HG03095 (cell line): ENCODE measurements around the gene CEP83.
"Not testable (repeated sequence)": the region's sequence is repeated elsewhere in the genome, so short reads cannot be mapped to it uniquely, and the experiment has no call there.

Source experiments
- ATAC-seq: cut with Tn5 transposase; IDR thresholded peaks from one replicate; pipeline ENCODE4 v1.9.1; 2021; ENCODE audit warnings: moderate library complexity; ENCODE audit not compliant: unreplicated experiment

Gene CEP83

GRCh38 chr12:94433744-94434143 is 25.9 kb downstream of the CEP83 start:
- no peak for ATAC-seq

GRCh38 chr12:94430304-94430703 is 29.4 kb downstream of the CEP83 start:
- no peak for ATAC-seq

GRCh38 chr12:94429633-94430032 is 30.0 kb downstream of the CEP83 start:
- ATAC-seq = no peak

GRCh38 chr12:94429191-94429590 is 30.5 kb downstream of the CEP83 start:
- ATAC-seq = no peak

- no peak for ATAC-seq
Observed at GRCh38 chr12:94427501-94428381, 31.9 kb downstream of the CEP83 start.

GRCh38 chr12:94426049-94426448 is 33.6 kb downstream of the CEP83 start:
- ATAC-seq = no peak

- not testable (repeated sequence) for ATAC-seq
Observed at GRCh38 chr12:94424830-94425229, 34.8 kb downstream of the CEP83 start.

GRCh38 chr12:94421868-94422740 is 37.6 kb downstream of the CEP83 start:
- ATAC-seq = no peak

- no peak for ATAC-seq
Observed at GRCh38 chr12:94418517-94418916, 41.1 kb downstream of the CEP83 start.

- no peak for ATAC-seq
Observed at GRCh38 chr12:94416613-94417012, 43.1 kb downstream of the CEP83 start.

- ATAC-seq = no peak
Observed at GRCh38 chr12:94415066-94415465, 44.6 kb downstream of the CEP83 start.

- peak; percentile 83 for ATAC-seq
Observed at GRCh38 chr12:94405413-94406116, 54.1 kb downstream of the CEP83 start.

GRCh38 chr12:94404854-94405253 is 54.8 kb downstream of the CEP83 start:
- no peak for ATAC-seq

- no peak for ATAC-seq
Observed at GRCh38 chr12:94401326-94401725, 58.3 kb downstream of the CEP83 start.

GRCh38 chr12:94398685-94399084 is 61.0 kb downstream of the CEP83 start:
- not testable (repeated sequence) for ATAC-seq

GRCh38 chr12:94397401-94397800 is 62.3 kb downstream of the CEP83 start:
- ATAC-seq = no peak

- ATAC-seq = not testable (repeated sequence)
Observed at GRCh38 chr12:94396014-94396413, 63.7 kb downstream of the CEP83 start.

GRCh38 chr12:94390130-94390485 is 69.6 kb downstream of the CEP83 start:
- ATAC-seq = no peak

- ATAC-seq = not testable (repeated sequence)
Observed at GRCh38 chr12:94389482-94390129, 70.1 kb downstream of the CEP83 start.

- ATAC-seq = no peak
Observed at GRCh38 chr12:94386422-94386821, 73.2 kb downstream of the CEP83 start.

- ATAC-seq = no peak
Observed at GRCh38 chr12:94384030-94384429, 75.6 kb downstream of the CEP83 start.
